AG04450 (cell line): ENCODE measurements around the gene OPTN. TPM values are rescaled to one million over a fixed set of nuclear protein-coding genes. Genes with fewer than 3 reads are reported as not detected.
"Not testable (repeated sequence)": the region's sequence is repeated elsewhere in the genome, so short reads cannot be mapped to it uniquely, and the experiment has no call there.

Source experiments
- CTCF ChIA-PET: fragments of 300-600, 350-600 bp; formaldehyde crosslinking; extraction: SDS; loops from one replicate; lab custom pipeline; 2022; ENCODE audit warnings: antibody characterized with exemption, inconsistent platforms; lab: Charles Lee
- POLR2A ChIA-PET: fragments of 350-600 bp; formaldehyde crosslinking; extraction: SDS; loops from one replicate; lab custom pipeline; 2021; ENCODE audit warnings: antibody characterized with exemption, inconsistent platforms; lab: Yijun Ruan, JAX
- DNase-seq: peaks from one replicate; pipeline ENCODE4 v3.0.0-alpha.2; 2011; ENCODE audit warnings: low read depth, low spot score
- H3K27ac ChIP-seq: one replicate; pipeline ENCODE4 v1.5.1; 2012; ENCODE audit warnings: low read depth, low read length, control low read depth
- H3K27me3 ChIP-seq: one replicate; pipeline ENCODE4 v1.6.0; 2012; ENCODE audit warnings: low read length; ENCODE audit not compliant: control insufficient read depth, insufficient read depth
- H3K4me3 ChIP-seq: 2 replicates; pipeline ENCODE4 v1.5.1; 2011; ENCODE audit warnings: mild to moderate bottlenecking, low read depth, low read length, control low read depth
- H3K9me3 ChIP-seq: 2 replicates; pipeline ENCODE4 v1.5.1; 2012; ENCODE audit warnings: low read length; ENCODE audit not compliant: control insufficient read depth, insufficient read depth
- CTCF ChIP-seq: IDR thresholded peaks from 2 replicates; pipeline ENCODE4 v1.5.1; 2011; ENCODE audit warnings: low read depth, low read length, control low read depth, inconsistent platforms
- polyA plus RNA-seq: library from polyadenylated mRNA; depleted of rRNA; stranded (reverse); fragments of >200 nt; gene quantifications from 2 replicates; pipeline ENCODE4 v1.2.3, GENCODE V29; 2011

The OPTN gene
- polyA plus RNA-seq, 1 experiment = 82.7 TPM

GRCh38 chr10:13143766-13144165 is 43.8 kb downstream of the OPTN start:
- no peaks in the 10 kb centered on the region for H3K27me3 ChIP-seq
- no peak for TF ChIP-seq CTCF
- no peak for DNase-seq
- no peaks in the 10 kb centered on the region for H3K9me3 ChIP-seq
- ChIA-PET POLR2A (no interaction called here), CTCF (interaction anchor here (1.0 to 3.2 kb wide), 4 partner anchors 17 to 929 kb away, joined by 3 to 12 read pairs (median 5); partner anchors contain the start of gene MCM10)
- H3K27ac ChIP-seq = no peak overlapping the region
- no peak overlapping the region for H3K4me3 ChIP-seq

GRCh38 chr10:13144814-13145213 is 44.9 kb downstream of the OPTN start:
- no peak overlapping the region for H3K4me3 ChIP-seq
- no peaks in the 10 kb centered on the region for H3K9me3 ChIP-seq
- H3K27ac ChIP-seq = no peak overlapping the region
- no peak for DNase-seq
- H3K27me3 ChIP-seq = no peaks in the 10 kb centered on the region
- TF ChIP-seq CTCF = no peak
- POLR2A ChIA-PET = no interaction called here
- CTCF ChIA-PET = interaction anchor here (2.0 to 3.2 kb wide), 2 partner anchors 16 to 158 kb away, joined by 5 to 12 read pairs; no protein-coding TSS in a partner anchor

- CTCF ChIA-PET = no interaction called here
- no peak overlapping the region for H3K4me3 ChIP-seq
- no peaks in the 10 kb centered on the region for H3K9me3 ChIP-seq
- POLR2A ChIA-PET = no interaction called here
- DNase-seq = no peak
- TF ChIP-seq CTCF = no peak
- no peaks in the 10 kb centered on the region for H3K27me3 ChIP-seq
- H3K27ac ChIP-seq = no peak overlapping the region
Observed at GRCh38 chr10:13146379-13146778, 46.4 kb downstream of the OPTN start.

GRCh38 chr10:13147161-13147560 is 47.2 kb downstream of the OPTN start:
- Histone ChIP-seq H3K9me3 (no peaks in the 10 kb centered on the region), H3K4me3 (no peak overlapping the region), H3K27ac (no peak overlapping the region), H3K27me3 (no peaks in the 10 kb centered on the region)
- TF ChIP-seq CTCF = no peak
- POLR2A ChIA-PET = no interaction called here
- DNase-seq = no peak
- CTCF ChIA-PET = interaction anchor here (1.9 kb wide), 1 partner anchor 14 kb away, joined by 12 read pairs; the partner anchor contains the start of gene MCM10

GRCh38 chr10:13152296-13152695 is 52.3 kb downstream of the OPTN start:
- H3K4me3 ChIP-seq = no peak overlapping the region
- H3K27me3 ChIP-seq = no peaks in the 10 kb centered on the region
- CTCF ChIA-PET = interaction anchor here (1.1 kb wide), 1 partner anchor 77 kb away, joined by 3 read pairs; no protein-coding TSS in a partner anchor
- POLR2A ChIA-PET = no interaction called here
- TF ChIP-seq CTCF = no peak
- DNase-seq = no peak
- no peak overlapping the region for H3K27ac ChIP-seq
- H3K9me3 ChIP-seq = no peaks in the 10 kb centered on the region

GRCh38 chr10:13155860-13156259 is 55.9 kb downstream of the OPTN start:
- H3K4me3 ChIP-seq, H3K9me3 ChIP-seq, DNase-seq, H3K27me3 ChIP-seq, H3K27ac ChIP-seq, POLR2A ChIA-PET, CTCF ChIA-PET: not testable (repeated sequence)
